GM21447 (cell line): ENCODE data around the gene BRF1.
"Not testable (repeated sequence)": the region's sequence is repeated elsewhere in the genome, so short reads cannot be mapped to it uniquely, and the experiment has no call there.

ENCODE experiments used
- ATAC-seq: cut with Tn5 transposase; IDR thresholded peaks from one replicate; pipeline ENCODE4 v1.9.1; 2021; ENCODE audit not compliant: unreplicated experiment

BRF1 gene

DNA sequence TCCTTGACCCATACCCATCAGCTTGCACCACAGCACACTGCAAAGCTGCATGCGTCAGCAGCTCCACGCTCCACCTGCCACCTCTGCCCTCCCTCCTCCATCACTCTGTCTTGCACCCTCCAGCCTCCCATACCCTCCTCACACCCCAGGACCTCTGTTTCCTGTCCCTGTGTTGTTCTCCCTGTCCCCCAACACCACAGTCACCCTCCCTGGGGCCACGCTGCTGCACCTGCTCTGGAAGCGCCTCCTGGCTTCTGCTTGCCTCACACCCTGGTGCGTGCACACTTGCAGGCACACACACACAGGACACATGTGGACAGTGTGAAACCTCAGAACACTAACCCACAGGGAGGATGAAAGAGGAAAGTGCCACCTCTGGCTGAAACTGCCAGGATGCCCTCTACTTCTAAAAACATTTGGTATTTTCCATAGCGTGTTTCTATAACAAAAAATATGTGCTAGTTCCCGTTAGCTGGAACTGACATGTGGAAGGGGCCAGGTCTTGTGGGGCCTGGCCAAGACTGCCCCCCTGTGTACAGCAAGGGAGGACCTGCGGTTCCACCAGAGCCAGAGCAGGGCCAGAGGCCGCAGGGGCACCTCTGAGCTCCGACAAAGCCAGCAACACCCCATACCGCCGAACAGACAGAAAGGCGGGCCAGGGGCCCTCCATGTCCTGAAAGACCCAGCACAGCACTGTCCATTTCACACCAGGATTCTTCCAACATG, 10.0 kb downstream of the BRF1 start:
- ATAC-seq = no peak

DNA sequence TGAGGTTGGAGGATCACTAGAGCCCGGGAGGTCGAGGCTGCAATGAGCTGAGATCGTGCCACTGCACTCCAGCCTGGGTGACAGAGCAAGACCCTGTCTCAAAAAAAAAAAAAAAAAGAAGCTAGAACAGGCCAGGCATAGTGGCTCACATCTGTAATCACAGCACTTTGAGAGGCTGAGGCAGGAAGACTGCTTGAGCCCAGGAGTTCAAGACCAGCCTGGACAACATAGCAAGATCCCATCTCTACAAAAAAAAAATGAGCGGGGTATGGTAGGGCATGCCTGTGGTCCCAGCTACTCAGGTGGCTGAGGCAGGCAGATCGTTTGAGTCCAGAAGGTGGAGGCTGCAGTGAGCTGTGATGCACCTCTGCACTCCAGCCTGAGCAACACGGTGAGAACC, 11.9 kb downstream of the BRF1 start:
- not testable (repeated sequence) for ATAC-seq

DNA sequence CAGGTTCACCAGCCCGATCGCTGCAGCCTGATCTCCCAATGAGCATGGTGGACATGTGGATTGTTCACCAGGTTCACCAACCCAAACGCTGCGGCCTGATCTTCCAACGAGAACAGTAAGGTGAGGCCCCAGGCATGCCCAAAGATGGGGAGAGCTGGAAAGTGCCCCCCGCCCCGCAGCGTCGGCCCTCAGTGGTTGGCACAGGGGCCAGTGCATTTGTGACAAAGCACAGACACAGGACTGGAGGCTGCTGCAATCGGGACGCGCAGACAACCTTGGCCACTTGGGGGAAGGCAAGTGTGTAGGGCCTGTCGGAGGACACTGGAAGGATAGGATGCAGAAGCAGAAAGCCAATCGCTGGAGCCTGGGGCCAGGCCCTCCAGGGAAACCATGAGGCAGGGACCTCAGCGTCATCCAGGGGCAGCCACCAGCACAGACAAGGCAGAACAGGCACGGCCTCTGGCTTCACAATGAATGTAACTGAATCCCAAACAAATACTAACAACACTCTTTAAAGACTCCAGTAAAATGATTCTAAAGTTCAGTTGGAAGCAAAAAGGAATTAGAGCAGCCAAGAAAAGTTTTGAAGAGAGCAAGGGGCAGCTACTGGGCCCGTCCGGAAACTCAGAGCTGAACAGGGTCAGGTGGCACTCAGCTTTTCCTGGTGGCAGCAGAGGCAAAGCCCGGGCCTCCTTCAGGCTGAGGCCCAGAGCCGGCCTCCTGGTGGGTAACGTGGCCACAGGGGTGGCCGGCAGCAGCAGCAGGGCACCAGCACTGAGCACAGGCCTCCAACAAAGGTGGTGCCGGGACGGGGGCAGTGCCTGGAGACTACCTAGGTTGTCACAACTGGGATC, 13.3 kb downstream of the BRF1 start:
- ATAC-seq = no peak

DNA sequence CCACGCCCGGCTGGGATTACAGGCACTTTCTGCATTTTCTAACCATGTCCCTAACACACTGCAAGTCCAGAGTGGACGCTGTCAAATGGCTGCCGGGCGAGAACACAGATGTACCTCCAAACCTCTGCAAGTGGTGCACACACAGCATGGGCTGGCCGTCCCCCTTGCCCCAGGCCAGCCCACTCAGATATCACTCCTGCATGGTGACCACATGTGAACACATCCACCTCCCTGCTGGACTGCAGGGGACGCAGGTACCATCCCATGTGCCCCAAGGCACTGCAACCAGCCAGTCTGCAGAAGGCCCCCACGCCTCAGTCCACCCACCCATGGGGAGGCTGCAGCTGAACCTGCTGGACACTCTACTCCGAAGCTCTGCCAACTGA, 14.0 kb downstream of the BRF1 start:
- no peak for ATAC-seq

DNA sequence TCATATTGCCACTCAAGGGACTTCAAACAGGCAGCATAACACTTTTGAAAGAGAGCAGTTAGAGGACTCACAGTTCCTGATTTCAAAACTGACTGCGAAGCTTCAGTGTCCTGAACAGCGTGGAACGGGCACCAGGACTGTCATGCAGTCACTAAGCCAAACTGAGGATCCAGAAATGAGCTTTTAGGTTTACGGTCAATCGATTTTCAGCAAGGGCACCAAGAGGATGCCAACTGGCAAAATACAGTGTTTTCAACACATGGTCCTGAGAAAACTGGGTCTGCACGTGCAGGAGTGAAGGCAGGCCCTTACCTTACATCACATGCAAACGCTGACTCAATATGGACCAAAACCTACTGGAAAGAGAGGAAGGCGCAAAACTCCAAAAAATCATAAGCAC, 15.6 kb downstream of the BRF1 start:
- ATAC-seq = no peak

DNA sequence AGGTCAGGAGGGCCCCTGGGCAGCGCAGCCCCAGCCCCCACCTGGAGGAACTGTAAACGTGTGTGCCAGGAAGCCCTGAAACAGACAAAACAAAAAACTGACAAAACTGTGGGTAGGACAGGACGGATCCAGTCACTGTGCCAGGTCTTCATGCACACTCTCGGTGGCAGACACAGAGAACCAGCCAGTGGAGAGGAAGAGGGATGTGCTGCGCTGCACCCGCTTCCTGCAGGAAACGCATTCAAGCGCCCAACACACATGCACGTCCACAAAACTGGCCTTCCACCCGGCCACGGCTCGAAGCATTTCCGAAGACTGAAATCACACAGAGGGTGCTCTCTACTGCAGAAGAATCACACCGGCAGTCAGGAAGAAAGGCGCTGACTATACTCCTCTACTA, 16.9 kb downstream of the BRF1 start:
- no peak for ATAC-seq

DNA sequence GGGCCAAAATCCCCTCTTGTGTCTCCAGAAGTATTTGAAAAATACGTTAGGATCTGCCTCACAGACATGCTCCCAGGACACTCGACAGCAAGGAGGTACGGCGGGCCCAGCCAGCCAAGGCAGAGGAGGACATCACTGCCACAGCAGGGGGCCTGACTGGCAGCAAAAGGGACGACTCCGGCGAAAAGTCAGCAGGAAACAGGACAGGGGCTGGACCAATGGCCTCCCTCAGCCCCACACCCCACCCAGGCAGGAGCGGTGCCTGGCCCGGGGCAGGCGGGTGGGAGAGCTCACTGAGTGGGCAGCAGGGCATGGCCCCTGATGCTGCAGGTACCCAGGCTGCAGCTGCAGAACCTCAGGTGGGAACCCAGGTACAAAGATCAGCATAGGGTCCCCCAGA, 17.8 kb downstream of the BRF1 start:
- ATAC-seq = no peak

DNA sequence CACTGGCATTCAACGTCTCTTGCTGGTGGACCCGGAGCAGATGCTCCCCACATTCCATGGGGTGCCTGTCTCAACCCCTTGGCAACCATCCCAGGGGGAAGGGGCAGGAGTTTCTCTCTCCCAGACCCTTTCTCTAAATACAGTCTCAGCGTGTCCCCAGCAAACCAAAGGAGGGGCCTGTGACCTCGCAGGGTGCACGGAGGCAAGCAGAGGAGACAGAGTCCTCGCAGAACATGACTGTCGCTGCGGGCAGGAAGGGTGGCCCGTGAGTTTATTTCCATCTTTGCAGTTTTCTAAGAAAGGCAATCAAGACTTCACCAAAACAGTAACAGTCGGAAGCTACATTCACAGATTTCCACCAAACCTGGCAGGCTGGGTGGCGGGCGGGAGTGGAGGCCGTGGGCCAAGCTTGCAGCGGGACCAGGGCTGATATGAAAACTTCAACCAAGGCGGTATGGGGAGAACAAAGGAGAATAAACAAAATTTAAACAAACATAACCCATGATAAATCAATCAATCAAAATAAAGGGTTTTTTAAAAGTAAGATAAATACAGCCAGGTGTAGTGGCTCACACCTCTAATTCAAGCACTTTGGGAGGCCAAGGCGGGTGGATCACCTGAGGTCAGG, 18.6 kb downstream of the BRF1 start:
- ATAC-seq = no peak

DNA sequence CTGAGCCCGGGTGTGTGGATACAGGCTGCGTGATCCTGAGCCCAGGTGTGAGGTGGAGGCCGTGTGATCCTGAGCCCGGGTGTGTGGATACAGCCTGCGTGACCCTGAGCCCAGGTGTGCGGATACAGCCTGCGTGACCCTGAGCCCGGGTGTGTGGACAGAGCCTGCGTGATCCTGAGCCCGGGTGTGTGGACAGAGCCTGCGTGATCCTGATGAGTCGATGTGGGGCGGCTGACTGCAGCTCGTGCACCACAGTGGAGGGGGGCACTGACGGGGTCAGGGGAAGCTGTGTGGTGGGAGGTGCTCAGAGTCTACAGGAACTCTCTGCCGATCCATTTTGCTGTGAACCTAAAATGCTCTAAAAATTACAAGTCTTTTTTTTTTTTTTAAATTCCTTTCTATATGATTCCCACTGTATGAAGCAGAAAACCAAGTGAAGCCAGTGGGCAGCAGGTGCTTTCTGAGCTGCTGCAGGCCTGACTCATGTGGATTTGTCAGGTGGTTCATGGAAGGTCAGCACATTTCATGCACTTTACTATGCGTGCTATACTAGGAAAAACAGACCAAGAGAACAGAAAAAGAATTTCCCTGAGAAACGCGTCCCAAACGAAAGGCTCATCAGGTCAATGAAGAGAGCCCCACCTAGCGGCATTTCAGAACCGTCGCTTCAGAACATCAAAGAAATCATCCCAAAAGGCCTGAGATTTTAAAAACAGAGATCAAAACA, 19.3 kb downstream of the BRF1 start:
- no peak for ATAC-seq

DNA sequence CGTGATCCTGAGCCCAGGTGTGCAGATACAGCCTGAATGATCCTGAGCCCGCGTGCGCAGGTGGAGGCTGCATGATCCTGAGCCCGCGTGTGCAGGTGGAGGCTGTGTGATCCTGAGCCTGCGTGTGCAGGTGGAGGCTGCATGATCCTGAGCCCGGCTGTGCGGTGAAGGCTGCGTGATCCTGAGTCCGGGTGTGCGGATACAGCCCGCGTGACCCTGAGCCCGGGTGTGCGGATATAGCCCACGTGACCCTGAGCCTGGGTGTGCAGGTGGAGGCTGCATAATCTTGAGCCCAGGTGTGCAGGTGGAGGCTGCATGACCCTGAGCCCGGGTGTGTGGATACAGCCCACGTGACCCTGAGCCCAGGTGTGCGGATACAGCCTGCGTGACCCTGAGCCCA, 20.3 kb downstream of the BRF1 start:
- ATAC-seq = no peak

DNA sequence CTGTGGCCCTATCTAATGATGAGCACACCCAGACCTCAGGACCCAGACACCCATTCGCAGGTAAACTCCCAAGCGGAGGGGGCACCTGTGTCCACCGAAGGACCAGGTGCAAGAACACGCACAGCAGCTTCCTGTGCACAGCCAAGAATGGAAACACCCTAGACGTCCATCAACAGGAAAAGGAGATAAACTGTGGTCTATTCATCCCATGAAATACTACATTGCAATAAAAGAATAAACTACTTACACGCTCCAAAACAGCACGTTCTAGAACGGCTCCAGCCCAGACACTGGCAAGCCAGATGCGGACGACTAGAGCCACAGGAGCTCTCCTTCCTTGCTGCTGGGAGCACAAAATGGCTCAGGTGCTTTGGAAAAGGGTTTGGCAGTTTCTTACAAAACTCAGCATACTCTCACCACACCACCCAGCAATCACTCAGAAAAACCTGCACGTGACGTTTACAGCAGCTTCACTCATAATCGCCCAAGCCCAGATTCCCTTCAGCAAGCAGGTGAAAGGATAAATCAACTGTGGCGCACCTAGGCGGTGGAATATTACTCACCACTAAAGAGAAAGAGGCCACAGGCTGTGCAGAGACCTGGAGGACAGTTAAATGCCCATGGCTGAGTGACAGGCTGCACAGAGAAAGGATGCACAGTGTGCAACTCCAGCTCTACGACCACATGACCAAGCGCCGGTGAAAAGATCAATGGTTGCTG, 21.0 kb downstream of the BRF1 start:
- no peak for ATAC-seq

DNA sequence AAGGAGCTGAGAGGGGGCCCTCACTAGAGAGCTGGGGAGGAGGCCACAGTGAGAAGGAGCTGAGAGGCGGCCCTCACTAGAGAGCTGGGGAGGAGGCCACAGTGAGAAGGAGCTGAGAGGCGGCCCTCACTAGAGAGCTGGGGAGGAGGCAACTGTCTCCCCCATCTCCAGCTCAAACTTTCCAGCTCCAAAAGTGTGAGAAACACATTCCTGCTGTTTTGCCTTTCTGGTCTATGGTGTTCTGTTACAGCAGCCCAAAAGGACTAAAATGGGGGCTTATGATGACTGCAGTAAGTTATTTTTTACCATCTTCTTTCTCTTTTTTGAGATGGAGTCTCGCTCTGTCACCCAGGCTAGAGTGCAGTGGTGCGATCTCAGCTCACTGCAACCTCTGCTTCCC, 23.4 kb downstream of the BRF1 start:
- ATAC-seq = not testable (repeated sequence)

DNA sequence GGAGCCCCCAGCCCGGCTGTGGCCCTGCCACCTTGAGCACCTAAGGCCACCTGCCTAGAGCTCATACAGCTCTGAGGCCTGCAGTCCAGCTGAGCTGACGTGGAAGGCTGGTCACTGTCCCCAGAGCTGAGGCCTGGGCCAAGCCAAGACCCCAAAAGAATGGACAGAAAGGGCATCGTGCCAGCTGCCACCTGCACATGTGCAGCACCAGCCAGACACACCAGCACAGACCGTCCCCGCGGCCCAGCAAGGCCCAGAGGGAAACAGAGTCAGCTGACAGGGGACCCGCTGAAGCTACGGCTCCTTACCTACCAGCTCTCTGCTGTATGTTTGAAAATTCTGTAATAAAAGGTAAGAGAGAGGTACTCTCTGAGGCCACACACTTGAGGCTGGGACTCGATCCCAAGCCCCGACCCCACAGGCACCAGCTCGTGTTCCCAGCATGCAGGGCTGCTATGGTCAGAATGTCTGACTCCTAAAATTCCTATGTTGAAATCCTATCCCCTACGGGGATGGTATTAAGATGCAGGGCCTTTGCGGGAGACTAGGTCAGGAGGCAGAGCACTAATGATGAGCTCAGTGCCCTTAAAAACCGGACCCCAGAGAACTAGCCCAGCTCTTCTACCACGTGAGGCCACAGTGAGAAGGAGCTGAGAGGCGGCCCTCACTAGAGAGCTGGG, 25.4 kb downstream of the BRF1 start:
- ATAC-seq = no peak

DNA sequence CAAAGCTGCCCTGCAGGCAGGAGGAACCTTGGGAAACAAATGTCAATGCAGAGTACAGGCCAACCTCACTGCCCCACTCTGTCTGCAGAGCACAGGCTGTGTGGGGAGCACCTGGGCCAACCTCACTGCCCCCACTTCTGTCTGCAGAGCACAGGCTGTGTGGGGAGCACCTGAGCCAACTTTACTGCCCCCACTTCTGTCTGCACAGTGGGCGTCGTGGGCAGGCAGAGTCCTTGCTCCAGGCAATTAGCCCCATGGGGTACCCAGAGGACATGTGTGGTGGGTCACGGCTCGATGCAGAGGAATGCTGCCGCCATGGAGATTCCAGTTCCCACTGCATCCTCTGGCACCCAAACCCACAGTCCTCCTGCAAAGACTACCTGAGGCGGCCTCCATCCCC, 26.2 kb downstream of the BRF1 start:
- ATAC-seq = no peak

DNA sequence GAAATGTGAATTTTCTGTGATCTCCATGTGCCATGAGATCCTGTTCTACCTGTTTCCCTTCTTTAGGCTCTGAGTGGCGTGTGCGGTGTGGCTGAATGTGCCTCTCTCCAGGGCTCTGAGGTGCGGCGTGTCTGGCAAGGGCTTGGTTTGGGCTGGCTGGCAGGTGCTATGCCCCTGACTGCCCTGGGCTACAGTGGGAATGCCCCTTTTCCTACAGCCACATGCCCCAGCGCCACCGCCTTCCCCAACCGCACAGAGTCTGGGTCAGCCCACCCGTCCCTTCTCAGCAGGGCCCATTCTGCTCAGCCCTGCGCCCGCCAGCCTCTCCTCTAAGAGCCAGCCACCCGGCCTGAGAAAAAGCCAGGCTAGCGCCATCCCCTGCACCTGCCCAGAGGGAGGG, 27.7 kb downstream of the BRF1 start:
- no peak for ATAC-seq

DNA sequence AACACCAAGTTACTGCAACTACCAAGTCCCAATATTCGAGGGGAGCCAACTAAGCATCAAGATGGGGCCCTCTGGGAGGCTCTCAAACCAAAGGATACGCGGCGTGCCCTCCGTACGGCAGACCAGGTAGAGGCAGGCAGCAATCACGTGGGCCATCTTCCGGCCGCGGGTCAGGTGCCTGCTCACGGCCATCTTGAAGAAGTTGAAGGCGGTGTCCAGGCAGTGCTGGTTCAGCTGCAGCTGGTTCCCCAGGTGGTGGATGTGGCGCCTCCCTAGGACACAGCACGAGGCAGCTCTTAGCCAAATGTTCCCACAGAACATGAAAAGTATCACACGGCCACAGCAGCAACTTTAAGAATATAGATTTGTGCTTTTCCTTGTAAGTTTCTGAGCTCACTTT, 28.2 kb downstream of the BRF1 start:
- no peak for ATAC-seq

DNA sequence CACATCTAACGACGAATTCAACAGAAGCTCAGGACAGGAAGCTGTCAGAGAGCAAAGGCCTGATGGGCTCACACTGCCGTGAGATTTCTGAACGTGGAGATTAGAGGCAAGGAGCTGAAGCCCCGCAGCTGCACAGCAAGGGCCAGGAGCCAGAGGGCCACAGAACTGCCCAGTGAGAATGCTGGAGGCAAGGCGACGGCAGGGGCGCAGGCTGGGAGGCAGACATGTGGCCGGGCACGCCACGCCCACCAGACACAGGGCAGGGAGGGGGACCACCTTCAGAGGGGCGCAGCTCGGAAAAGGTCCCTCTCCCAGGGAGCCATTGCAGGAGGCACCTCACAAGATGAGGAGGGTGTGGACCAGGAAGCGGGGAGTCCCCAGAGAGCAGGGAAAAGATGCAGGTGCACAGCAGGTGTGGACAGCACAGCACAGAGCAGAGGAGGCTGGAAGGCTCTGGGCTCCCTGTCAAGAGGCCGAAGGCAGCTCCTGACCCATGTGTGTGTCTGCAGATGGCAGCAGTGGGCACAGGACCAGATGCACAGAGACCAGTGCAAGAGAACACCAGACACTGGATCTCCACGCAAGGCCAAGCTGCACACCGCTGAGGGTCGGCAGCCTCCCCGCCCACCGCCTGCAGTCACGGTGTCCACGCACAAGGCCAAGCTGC, 29.4 kb downstream of the BRF1 start:
- ATAC-seq = no peak

DNA sequence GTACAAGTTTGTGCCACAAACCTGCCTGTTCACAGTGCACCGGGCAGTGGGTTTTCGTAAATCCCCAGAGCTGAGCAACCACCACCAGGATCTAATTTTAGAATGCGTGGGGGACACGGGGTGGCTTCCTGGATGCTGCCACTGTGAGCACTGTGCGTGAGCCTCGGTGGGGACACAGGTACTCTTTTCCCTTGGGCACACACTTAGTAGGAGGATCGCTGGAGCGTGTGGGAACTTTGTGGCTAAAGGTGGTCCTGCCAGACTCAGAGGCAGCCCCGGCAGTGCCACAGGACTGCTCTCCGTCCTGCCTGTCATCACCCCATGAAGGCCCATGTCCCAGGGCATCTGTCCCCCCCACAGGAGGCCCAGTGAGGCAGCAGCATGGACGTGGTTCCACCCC, 31.4 kb downstream of the BRF1 start:
- ATAC-seq = no peak

DNA sequence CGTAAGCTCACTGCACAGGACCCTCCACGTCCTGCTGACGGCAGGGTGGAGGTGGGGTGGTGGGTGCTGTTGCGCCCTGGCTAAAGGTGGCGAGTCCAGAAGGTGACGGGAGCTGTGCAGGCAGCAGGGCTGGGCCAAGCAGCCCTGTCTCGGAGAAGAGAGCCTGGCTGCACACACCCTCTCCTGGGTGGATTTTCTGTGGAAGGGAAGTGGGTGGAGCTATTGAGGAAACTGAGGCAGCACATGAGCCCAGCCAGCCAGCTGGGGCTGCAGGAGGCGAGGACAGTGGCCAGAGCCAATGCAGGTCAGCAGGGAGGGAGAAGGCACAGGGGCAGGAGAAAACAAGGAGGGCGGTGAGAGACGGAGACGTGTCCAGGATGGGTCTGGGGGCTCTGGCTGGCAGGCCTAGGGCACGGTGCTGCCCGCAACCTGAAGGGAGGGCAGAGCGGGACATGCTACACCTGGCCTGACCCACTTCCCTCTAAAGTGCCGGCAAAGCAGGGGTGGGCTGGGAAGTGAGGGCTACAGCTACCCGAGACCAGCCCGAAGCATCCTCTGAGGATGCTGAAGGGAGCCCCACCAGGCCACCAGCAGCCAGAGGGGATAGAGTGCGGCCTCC, 32.0 kb downstream of the BRF1 start:
- no peak for ATAC-seq
